AG04449 (cell line): ENCODE measurements around the gene KLHL15.

Source experiments
- CTCF ChIA-PET: fragments of 350-600 bp; formaldehyde crosslinking; extraction: SDS; loops from one replicate; lab custom pipeline; 2021; ENCODE audit warnings: antibody characterized with exemption; lab: Yijun Ruan, JAX
- POLR2A ChIA-PET: fragments of 400-600, 350-600 bp; formaldehyde crosslinking; extraction: SDS; loops from one replicate; lab custom pipeline; 2020; ENCODE audit warnings: antibody characterized with exemption, inconsistent platforms; lab: Yijun Ruan, JAX
- DNase-seq: peaks from one replicate; pipeline ENCODE4 v3.0.0-alpha.2; 2010; ENCODE audit warnings: low read depth, low spot score
- H3K4me3 ChIP-seq: 2 replicates; pipeline ENCODE4 v1.5.1; 2011; ENCODE audit warnings: low read depth, mild to moderate bottlenecking, control low read depth, low read length
- TF ChIP-seq, protein P1 (sequence below): IDR thresholded peaks from one replicate; pipeline ENCODE4 v1.5.1; 2011; ENCODE audit warnings: mild to moderate bottlenecking, moderate library complexity, low read length, control low read depth, inconsistent platforms; ENCODE audit not compliant: insufficient read depth; ENCODE audit errors: missing control alignments

KLHL15 gene

DNA sequence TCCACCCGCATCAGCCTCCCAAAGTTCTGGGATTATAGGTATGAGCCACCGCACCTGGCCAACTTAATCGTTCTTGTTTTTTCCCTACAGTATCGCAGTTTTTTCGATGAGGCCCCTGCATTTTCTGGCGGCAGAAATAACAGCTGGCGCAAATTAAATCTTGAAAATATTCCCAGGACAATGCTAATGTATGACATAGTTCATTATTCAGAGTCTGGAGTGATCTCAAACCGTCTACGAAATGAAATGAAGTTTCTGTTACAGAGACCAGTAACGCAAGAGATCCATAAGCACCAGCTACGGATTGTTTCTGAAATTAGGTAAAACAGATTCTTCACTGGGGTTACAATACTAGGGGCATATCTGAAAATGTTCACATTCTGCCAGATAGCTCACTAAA, 91.9 kb downstream of the KLHL15 start:
- H3K4me3 ChIP-seq: no peak overlapping the region
- ChIA-PET POLR2A (no interaction called here), CTCF (no interaction called here)
- no peak for DNase-seq
- TF ChIP-seq, protein P1, sequence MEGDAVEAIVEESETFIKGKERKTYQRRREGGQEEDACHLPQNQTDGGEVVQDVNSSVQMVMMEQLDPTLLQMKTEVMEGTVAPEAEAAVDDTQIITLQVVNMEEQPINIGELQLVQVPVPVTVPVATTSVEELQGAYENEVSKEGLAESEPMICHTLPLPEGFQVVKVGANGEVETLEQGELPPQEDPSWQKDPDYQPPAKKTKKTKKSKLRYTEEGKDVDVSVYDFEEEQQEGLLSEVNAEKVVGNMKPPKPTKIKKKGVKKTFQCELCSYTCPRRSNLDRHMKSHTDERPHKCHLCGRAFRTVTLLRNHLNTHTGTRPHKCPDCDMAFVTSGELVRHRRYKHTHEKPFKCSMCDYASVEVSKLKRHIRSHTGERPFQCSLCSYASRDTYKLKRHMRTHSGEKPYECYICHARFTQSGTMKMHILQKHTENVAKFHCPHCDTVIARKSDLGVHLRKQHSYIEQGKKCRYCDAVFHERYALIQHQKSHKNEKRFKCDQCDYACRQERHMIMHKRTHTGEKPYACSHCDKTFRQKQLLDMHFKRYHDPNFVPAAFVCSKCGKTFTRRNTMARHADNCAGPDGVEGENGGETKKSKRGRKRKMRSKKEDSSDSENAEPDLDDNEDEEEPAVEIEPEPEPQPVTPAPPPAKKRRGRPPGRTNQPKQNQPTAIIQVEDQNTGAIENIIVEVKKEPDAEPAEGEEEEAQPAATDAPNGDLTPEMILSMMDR: no peak
